HUES48 (cell line): Measurements from ENCODE around the gene CUBN.
"Not testable (repeated sequence)": the region's sequence is repeated elsewhere in the genome, so short reads cannot be mapped to it uniquely, and the experiment has no call there.

Source experiments
- H3K27ac ChIP-seq: one replicate; pipeline ENCODE4 v1.7.0; 2013; ENCODE audit warnings: low read depth, low read length, inconsistent platforms
- H3K27me3 ChIP-seq: 2 replicates; pipeline ENCODE4 v1.6.1; 2013; ENCODE audit warnings: mild to moderate bottlenecking, low read length; ENCODE audit not compliant: control insufficient read depth, insufficient read depth
- H3K36me3 ChIP-seq: 2 replicates; pipeline ENCODE4 v1.6.1; 2013; ENCODE audit warnings: low read length; ENCODE audit not compliant: control insufficient read depth, insufficient read depth
- H3K4me1 ChIP-seq: 2 replicates; pipeline ENCODE4 v1.6.1; 2013; ENCODE audit warnings: mild to moderate bottlenecking, low read length; ENCODE audit not compliant: control insufficient read depth, insufficient read depth
- H3K4me3 ChIP-seq: 2 replicates; pipeline ENCODE4 v1.5.1; 2013; ENCODE audit warnings: mild to moderate bottlenecking, low read depth, low read length
- H3K9ac ChIP-seq: 2 replicates; pipeline ENCODE4 v1.6.1; 2013; ENCODE audit warnings: mild to moderate bottlenecking, low read depth, low read length, moderate library complexity
- H3K9me3 ChIP-seq: 2 replicates; pipeline ENCODE4 v1.6.1; 2013; ENCODE audit warnings: low read length; ENCODE audit not compliant: control insufficient read depth, insufficient read depth

CUBN gene

DNA sequence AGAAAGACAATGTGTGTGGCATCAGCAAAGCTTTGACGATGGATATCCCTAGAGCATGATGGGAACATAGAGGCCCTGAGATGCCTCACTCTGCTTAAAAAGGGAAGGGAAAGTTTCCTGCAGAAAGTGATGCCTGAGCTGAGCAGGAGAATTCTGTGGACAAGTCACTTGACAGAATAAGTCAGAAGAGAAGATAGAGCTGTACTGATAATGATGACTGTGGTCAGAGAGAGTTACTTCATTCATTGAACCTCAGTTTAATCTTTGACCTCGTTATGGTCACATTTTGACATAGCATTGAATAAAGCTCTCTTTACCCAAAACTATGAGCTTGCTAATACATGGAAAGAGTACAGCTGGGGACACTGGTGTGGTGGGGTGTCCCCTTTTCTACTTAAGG, 7.6 kb downstream of the CUBN start:
- no peak overlapping the region for H3K4me3 ChIP-seq
- no peaks in the 10 kb centered on the region for H3K27me3 ChIP-seq
- H3K4me1 ChIP-seq: peaks cover 14% of the 10 kb centered on the region; the same call in 1 of the 2 replicates
- no peaks in the 10 kb centered on the region for H3K9me3 ChIP-seq
- H3K9ac ChIP-seq: no peak overlapping the region
- no peak overlapping the region for H3K27ac ChIP-seq
- H3K36me3 ChIP-seq: no peaks in the 10 kb centered on the region

DNA sequence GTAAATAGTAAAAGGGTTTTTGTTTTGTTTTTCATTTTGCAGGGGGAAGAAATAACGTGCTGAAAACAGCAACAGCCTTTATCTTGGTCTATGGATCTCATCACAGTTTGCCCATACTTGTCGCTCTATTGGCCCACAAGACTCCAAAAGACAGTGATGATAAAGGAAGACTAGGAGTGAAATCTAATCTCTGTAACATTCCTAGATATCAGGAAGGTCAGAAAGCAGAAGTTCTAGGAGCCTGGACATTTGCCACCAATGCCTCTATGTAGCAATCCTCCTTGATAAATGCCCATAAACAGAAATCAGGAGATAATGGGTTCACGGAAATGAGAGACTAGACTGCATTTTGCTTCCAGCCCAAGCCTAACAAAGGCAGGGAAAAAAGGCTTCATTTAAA, 8.9 kb downstream of the CUBN start:
- Histone ChIP-seq H3K9me3 (no peaks in the 10 kb centered on the region), H3K4me1 (peaks cover 14% of the 10 kb centered on the region; the same call in 1 of the 2 replicates), H3K27ac (no peak overlapping the region), H3K4me3 (no peak overlapping the region), H3K9ac (no peak overlapping the region), H3K27me3 (no peaks in the 10 kb centered on the region), H3K36me3 (no peaks in the 10 kb centered on the region)

DNA sequence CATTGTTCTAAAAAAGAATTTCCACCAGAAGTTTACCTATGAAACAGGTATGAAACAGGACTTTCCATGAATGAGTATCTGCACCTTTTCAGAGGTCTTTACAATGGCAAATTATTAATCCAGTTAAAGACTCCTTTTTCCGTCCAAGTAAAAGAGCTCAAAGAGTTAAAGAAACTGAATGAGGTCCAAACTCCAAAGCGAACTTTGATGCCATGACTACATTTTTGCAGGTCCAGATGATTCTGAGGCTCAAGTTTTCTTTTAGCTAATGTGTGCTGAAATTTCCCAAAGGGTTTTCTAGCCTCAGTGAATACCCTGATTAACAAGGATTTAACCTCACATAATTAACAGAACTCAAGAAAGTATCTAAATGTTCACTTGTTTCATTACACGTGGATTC, 9.8 kb downstream of the CUBN start:
- H3K27me3 ChIP-seq: no peaks in the 10 kb centered on the region
- H3K27ac ChIP-seq: no peak overlapping the region
- H3K9me3 ChIP-seq: no peaks in the 10 kb centered on the region
- peaks cover 14% of the 10 kb centered on the region; the same call in 1 of the 2 replicates for H3K4me1 ChIP-seq
- H3K36me3 ChIP-seq: no peaks in the 10 kb centered on the region
- no peak overlapping the region for H3K9ac ChIP-seq
- no peak overlapping the region for H3K4me3 ChIP-seq

DNA sequence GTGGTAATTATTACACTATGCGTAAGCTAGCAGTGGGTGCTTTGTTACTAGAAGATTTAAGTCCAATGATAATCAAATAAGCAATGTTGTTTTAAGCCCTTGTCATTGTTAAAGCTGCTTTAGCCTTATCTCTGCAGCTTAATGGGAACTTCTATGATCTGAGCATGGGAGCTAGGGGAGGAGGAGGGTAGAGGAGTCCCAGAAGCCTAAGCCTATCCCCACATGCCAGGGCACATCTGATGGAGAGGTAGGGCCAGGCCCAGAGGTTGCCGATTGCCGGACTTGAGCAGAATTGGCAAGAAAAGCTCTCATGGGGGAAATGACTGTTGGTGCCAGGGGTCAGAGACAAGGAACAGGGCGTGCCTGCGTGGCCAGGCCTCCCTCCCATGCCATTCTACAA, 13.4 kb downstream of the CUBN start:
- no peak overlapping the region for H3K9ac ChIP-seq
- peak overlapping the region; percentile 35 for H3K27ac ChIP-seq
- no peaks in the 10 kb centered on the region for H3K4me1 ChIP-seq
- no peak overlapping the region for H3K4me3 ChIP-seq
- H3K27me3 ChIP-seq: no peaks in the 10 kb centered on the region
- no peaks in the 10 kb centered on the region for H3K9me3 ChIP-seq
- H3K36me3 ChIP-seq: no peaks in the 10 kb centered on the region

DNA sequence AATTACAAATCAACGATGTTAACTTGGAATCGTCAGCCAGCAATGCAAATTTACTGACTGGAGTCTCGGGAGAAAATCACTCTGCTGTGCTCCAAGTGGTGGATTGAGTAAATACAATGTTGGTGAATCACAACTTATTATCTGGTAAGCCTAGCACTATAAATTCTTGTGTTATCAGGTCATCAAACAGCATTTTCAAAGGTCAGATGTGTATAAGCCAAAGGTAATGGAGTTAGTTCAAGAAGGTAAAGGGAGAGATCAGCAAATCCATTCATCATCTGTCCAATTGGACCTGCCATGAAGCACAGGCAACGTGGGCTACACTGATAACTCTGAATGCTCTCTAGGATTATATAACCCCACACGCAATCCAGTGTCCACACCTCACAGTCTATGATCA, 13.9 kb downstream of the CUBN start:
- H3K27ac ChIP-seq: peak overlapping the region; percentile 35
- no peaks in the 10 kb centered on the region for H3K36me3 ChIP-seq
- no peak overlapping the region for H3K4me3 ChIP-seq
- no peaks in the 10 kb centered on the region for H3K9me3 ChIP-seq
- H3K4me1 ChIP-seq: no peaks in the 10 kb centered on the region
- H3K9ac ChIP-seq: no peak overlapping the region
- no peaks in the 10 kb centered on the region for H3K27me3 ChIP-seq

DNA sequence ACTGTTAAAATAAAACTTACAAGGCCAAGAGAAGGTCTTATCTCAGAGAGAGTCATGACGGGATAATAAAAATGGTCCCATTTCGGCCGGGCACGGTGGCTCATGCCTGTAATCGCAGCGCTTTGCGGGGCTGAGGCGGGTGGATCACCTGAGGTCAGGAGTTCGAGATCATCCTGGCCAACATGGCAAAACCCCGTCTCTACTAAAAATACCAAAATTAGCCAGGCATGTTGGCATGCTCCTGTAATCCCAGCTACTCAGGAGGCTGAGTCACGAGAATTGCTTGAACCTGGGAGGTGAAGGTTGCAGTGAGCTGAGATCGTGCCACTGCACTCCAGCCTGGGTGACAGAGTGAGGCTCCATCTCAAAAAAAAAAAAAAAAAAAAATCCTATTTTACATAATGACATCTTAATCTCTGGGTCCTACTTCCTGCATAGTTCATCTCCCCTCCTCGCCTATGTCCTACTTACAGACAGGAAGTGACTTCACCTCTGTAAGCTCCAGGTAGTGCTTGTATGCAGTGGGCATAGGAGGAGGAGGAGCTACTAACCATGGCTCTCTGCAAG, 14.7 kb downstream of the CUBN start:
- not testable (repeated sequence) for H3K9me3 ChIP-seq, H3K4me1 ChIP-seq, H3K36me3 ChIP-seq, H3K27ac ChIP-seq, H3K4me3 ChIP-seq, H3K27me3 ChIP-seq, H3K9ac ChIP-seq

DNA sequence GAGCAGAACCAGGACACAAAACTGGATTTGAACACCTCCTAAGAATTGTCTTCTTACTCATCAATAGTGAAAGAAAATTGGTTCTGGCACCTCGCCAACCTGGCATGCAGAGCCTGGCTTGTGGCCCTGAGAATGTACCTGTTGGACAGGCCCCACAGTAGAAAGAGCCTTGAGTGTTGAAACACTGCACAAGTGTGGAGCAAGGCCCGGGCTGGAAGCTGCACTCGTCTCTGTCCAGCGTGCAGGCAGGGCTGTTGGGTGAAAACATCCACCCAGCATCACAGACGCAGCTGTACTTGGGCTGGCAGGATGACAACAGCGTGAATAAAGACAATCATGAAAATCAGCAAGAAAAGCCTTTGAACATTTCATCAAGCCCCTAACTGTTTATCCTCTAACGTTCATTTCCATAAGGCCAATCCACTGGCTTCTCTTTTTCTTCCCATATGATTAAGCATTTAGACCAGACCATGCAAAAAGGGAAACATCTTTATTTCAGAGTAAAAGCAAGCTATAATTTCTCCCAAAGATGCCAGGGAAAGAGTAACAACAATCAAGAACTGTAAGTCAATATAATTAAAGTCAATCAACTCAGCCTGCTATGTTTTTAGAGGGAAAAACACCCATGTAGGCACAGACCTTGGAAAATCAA, 15.6 kb downstream of the CUBN start:
- no peak overlapping the region for H3K4me3 ChIP-seq
- no peaks in the 10 kb centered on the region for H3K36me3 ChIP-seq
- no peaks in the 10 kb centered on the region for H3K27me3 ChIP-seq
- H3K4me1 ChIP-seq: no peaks in the 10 kb centered on the region
- H3K9me3 ChIP-seq: no peaks in the 10 kb centered on the region
- H3K27ac ChIP-seq: no peak overlapping the region
- H3K9ac ChIP-seq: no peak overlapping the region

DNA sequence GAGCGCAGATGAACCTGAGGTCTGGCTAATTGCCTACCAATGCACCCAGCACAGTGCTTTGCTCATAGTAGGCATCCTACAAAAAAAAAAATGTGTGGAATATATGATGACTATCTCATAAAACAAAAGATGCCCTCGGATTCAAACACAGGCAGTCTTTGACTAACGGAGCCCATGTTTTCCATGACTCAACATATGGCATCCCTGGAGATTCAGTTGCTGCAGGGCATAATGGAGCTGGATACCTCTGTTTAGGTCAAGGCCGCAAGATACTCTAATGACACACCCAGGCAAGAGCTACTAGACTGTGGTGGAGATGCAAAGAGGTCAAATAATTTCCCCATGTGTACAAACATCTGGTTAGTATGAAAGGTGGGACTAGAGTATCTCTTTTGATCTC, 16.3 kb downstream of the CUBN start:
- no peaks in the 10 kb centered on the region for H3K4me1 ChIP-seq
- no peaks in the 10 kb centered on the region for H3K36me3 ChIP-seq
- no peaks in the 10 kb centered on the region for H3K9me3 ChIP-seq
- no peak overlapping the region for H3K9ac ChIP-seq
- no peak overlapping the region for H3K27ac ChIP-seq
- no peak overlapping the region for H3K4me3 ChIP-seq
- H3K27me3 ChIP-seq: no peaks in the 10 kb centered on the region

DNA sequence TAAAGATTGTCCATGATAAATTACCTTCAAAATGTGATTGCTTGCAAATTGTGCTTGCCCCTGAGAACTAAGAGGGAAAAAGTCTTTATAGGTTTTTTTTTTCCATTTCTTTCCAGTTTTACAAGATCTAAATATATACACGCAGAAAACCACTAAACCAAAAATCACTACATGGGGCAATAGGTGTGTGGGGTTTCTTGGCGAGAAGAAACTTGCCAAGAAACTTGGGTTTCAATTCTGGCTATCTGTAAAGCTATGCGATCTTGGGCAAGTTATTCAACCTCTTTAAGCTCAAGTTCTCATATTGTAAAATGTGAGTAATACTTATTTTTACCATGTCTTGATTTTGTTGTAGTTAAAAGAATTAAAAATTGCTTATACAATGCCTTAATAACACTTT, 17.0 kb downstream of the CUBN start:
- no peak overlapping the region for H3K4me3 ChIP-seq
- H3K27ac ChIP-seq: no peak overlapping the region
- H3K9ac ChIP-seq: no peak overlapping the region
- H3K9me3 ChIP-seq: no peaks in the 10 kb centered on the region
- H3K36me3 ChIP-seq: no peaks in the 10 kb centered on the region
- H3K27me3 ChIP-seq: no peaks in the 10 kb centered on the region
- no peaks in the 10 kb centered on the region for H3K4me1 ChIP-seq

DNA sequence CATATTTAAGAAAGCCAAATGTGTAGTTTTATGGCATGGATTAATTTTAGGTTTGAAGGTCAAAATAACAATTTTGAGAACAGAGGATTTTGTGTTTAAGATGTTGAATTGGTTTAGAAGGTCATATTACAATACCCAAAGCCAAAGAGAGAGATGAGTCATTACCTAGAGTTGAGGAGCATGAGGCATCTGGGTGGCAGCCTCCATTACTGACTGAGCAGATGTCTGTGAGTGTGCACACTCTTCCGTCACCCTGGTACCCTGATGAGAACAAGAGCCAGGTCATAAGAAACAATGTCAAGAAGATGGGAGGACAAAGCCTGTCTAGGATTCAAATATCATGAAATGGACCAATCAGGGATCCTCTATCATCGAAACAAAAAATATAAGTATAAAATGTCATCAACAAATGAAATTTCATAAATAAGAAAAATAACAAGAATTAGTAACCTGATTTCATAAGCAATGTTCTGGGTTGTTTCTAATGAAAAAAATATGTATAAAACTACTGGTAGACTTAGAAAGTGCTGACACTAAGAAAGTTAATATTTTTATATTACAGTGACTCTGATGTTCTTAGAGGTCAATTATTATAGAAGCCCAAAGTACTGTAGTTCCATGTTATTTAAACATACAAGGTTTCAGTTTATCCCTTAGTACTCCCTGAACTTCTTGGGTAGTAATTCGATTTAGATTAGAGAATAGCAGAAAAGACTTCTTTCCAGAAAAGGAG, 20.0 kb downstream of the CUBN start:
- Histone ChIP-seq H3K27ac (no peak overlapping the region), H3K9me3 (no peaks in the 10 kb centered on the region), H3K27me3 (no peaks in the 10 kb centered on the region), H3K9ac (no peak overlapping the region), H3K4me3 (no peak overlapping the region), H3K36me3 (no peaks in the 10 kb centered on the region), H3K4me1 (no peaks in the 10 kb centered on the region)

DNA sequence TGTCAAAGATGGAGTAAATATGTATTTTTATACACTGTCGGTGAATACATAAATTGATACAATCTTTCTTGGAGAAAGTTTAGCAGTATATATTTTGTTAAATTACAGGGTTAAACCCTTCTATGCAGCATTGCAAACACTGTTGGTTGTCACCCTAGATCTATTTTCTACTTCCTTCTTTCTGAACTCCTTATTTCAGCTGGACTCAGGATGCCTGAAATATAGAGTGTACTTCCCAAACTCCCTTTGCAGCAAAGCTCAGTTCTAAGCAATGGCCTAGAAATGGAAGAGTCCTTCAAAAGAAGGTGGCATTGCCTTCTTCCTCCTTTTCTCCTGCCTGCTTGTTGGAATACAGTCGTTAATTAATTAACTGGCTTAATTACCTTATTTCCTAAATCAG, 20.6 kb downstream of the CUBN start:
- no peaks in the 10 kb centered on the region for H3K4me1 ChIP-seq
- no peak overlapping the region for H3K27ac ChIP-seq
- H3K4me3 ChIP-seq: no peak overlapping the region
- no peaks in the 10 kb centered on the region for H3K9me3 ChIP-seq
- no peaks in the 10 kb centered on the region for H3K36me3 ChIP-seq
- H3K9ac ChIP-seq: no peak overlapping the region
- no peaks in the 10 kb centered on the region for H3K27me3 ChIP-seq
